Keratinocyte (primary cell): ENCODE results near the gene PAIP1.

ENCODE experiments used
- CTCF ChIP-seq, 3 experiments: IDR thresholded peaks in 1 of 3; conservative IDR thresholded peaks in 1 of 3; optimal IDR thresholded peaks in 1 of 3; 2 replicates in 2 of 3; 3 replicates in 1 of 3; pipeline versions ENCODE3 to v1.5.1; 2011; ENCODE audit warnings: low read length in 3 of 3, mild to moderate bottlenecking in 3 of 3, moderate library complexity in 2 of 3, control low read depth in 1 of 3, inconsistent platforms in 1 of 3; ENCODE audit not compliant: insufficient read depth in 2 of 3; ENCODE audit errors: extremely low read depth in 1 of 3
- EZH2 ChIP-seq: IDR thresholded peaks from one replicate; pipeline ENCODE4 v1.6.1; 2012; ENCODE audit warnings: inconsistent platforms, mild to moderate bottlenecking, low read length, moderate library complexity

- no peak for TF ChIP-seq CTCF (optimal IDR thresholded peaks at IDR 0.05 in 1 of 3, IDR thresholded peaks at IDR 0.05 in 1 of 3, conservative IDR thresholded peaks at IDR 0.05 in 1 of 3; ENCODE audit: extremely low read depth in 1 of 3, insufficient read depth in 2 of 3, low read length in 3 of 3)
- TF ChIP-seq EZH2, result no peak
Measured at GRCh38 chr5:43606351-43606750, 49.5 kb upstream of the PAIP1 start.
